Keratinocyte (primary cell): ENCODE results near the gene KIF5A. TPM values are rescaled to one million over a fixed set of nuclear protein-coding genes. Genes with fewer than 3 reads are reported as not detected.

Experiments
- DNase-seq: peaks from one replicate; pipeline ENCODE4 v3.0.0-alpha.2; 2011; ENCODE audit warnings: low read depth, missing footprints, low spot score
- FAIRE-seq: peaks from 2 replicates; lab custom pipeline; 2011; peaks lifted over from hg19 to GRCh38; lab: Jason Lieb, UNC
- H2AFZ ChIP-seq: 2 replicates; pipeline ENCODE4 v1.6.0; 2012; ENCODE audit warnings: low read length, control low read depth, inconsistent platforms; ENCODE audit not compliant: control insufficient read depth
- H3K27ac ChIP-seq: 2 replicates; pipeline ENCODE4 v1.5.1; 2011; ENCODE audit warnings: low read length; ENCODE audit not compliant: control insufficient read depth, insufficient read depth
- H3K27me3 ChIP-seq: 3 replicates; pipeline ENCODE4 v1.6.0; 2011; ENCODE audit warnings: low read length; ENCODE audit not compliant: control insufficient read depth, insufficient read depth; ENCODE audit errors: extremely low read depth
- H3K36me3 ChIP-seq, 2 experiments: 2 replicates in 1 of 2; 3 replicates in 1 of 2; pipeline ENCODE4 v1.5.1; 2011; ENCODE audit warnings: low read length in 2 of 2, mild to moderate bottlenecking in 1 of 2; ENCODE audit not compliant: control insufficient read depth in 2 of 2, insufficient read depth in 2 of 2; ENCODE audit errors: extremely low read depth in 1 of 2
- H3K4me1 ChIP-seq: 3 replicates; pipeline ENCODE4 v1.5.1; 2011; ENCODE audit warnings: low read length; ENCODE audit not compliant: control insufficient read depth, insufficient read depth; ENCODE audit errors: extremely low read depth
- H3K4me2 ChIP-seq: 3 replicates; pipeline ENCODE4 v1.6.0; 2011; ENCODE audit warnings: low read depth, low read length; ENCODE audit not compliant: control insufficient read depth, insufficient read depth; ENCODE audit errors: extremely low read depth
- H3K4me3 ChIP-seq, 3 experiments: fragments of 200-600 bp in 1 of 3; sonication (generic) in 1 of 3; 2 replicates in 2 of 3; 3 replicates in 1 of 3; pipeline ENCODE4 v1.5.1; 2011 to 2016; ENCODE audit warnings: low read length in 3 of 3, mild to moderate bottlenecking in 3 of 3, control low read depth in 2 of 3, inconsistent platforms in 1 of 3, low read depth in 1 of 3, mixed read lengths in 1 of 3, mixed run types in 1 of 3, moderate library complexity in 1 of 3; ENCODE audit not compliant: control insufficient read depth in 2 of 3, insufficient read depth in 2 of 3; ENCODE audit errors: extremely low read depth in 1 of 3
- H3K79me2 ChIP-seq: 2 replicates; pipeline ENCODE4 v1.6.0; 2012; ENCODE audit warnings: low read length; ENCODE audit not compliant: control insufficient read depth, insufficient read depth
- H3K9ac ChIP-seq: 3 replicates; pipeline ENCODE4 v1.6.0; 2011; ENCODE audit warnings: low read length; ENCODE audit not compliant: control insufficient read depth, insufficient read depth; ENCODE audit errors: extremely low read depth
- H3K9me1 ChIP-seq: 3 replicates; pipeline ENCODE4 v1.6.0; 2011; ENCODE audit warnings: low read length; ENCODE audit not compliant: control insufficient read depth, insufficient read depth; ENCODE audit errors: extremely low read depth
- H3K9me3 ChIP-seq: 2 replicates; pipeline ENCODE4 v1.5.1; 2012; ENCODE audit warnings: low read depth, low read length; ENCODE audit not compliant: control insufficient read depth
- H4K20me1 ChIP-seq: 3 replicates; pipeline ENCODE4 v1.6.0; 2011; ENCODE audit warnings: low read length; ENCODE audit not compliant: control insufficient read depth, insufficient read depth; ENCODE audit errors: extremely low read depth
- EZH2 ChIP-seq: IDR thresholded peaks from one replicate; pipeline ENCODE4 v1.6.1; 2012; ENCODE audit warnings: inconsistent platforms, mild to moderate bottlenecking, low read length, moderate library complexity
- dilution Hi-C: fragments of 300-500 bp; cut with MboI; formaldehyde crosslinking; loops from one replicate; pipeline ENCODE4 v1.7.0; 2020; ENCODE audit warnings: low sequenced_read_pairs; ENCODE audit not compliant: extremely low pct_ligation_motif_present
- polyA plus RNA-seq, 5 experiments: library from polyadenylated mRNA; depleted of rRNA in 3 of 5; stranded (reverse) in 3 of 5; stranded (forward) in 1 of 5; unstranded in 1 of 5; fragments of >200 nt; gene quantifications; 1 replicate in 1 of 5; 2 replicates in 3 of 5; 3 replicates in 1 of 5; pipeline versions ENCODE4 v1.2.1 to v1.2.3, GENCODE V29; 2011 to 2012; ENCODE audit warnings: missing spikeins in 2 of 5, low read depth in 1 of 5, low replicate concordance in 1 of 5
- TF ChIP-seq, protein P1 (sequence below), 3 experiments: IDR thresholded peaks in 1 of 3; conservative IDR thresholded peaks in 1 of 3; optimal IDR thresholded peaks in 1 of 3; 2 replicates in 2 of 3; 3 replicates in 1 of 3; pipeline versions ENCODE3 to v1.5.1; 2011; ENCODE audit warnings: low read length in 3 of 3, mild to moderate bottlenecking in 3 of 3, moderate library complexity in 2 of 3, control low read depth in 1 of 3, inconsistent platforms in 1 of 3; ENCODE audit not compliant: insufficient read depth in 2 of 3; ENCODE audit errors: extremely low read depth in 1 of 3

The KIF5A gene
- polyA plus RNA-seq, 1 donor (not counting 4 experiments of a cell fraction or from before 2014, with no cell fraction given) = 0.05 TPM

DNA sequence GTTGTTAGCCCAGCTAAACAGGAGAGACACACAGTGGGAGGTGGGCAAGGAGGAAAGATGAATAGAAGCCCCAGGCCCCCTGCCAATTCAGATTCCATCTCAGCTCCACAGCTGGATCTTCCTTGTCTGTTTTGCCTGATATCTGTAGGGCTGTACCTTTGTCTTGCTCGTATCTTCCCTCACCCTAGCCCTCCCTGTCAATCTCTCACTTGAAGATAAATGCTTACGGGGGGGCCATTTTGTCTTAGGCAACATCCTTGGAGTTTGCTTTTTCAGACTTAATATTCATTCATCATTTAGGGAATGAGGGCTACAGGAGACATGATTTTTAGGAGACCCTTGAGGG lies 2.4 kb downstream of the KIF5A start:
- no peak for TF ChIP-seq EZH2
- TF ChIP-seq, protein P1, sequence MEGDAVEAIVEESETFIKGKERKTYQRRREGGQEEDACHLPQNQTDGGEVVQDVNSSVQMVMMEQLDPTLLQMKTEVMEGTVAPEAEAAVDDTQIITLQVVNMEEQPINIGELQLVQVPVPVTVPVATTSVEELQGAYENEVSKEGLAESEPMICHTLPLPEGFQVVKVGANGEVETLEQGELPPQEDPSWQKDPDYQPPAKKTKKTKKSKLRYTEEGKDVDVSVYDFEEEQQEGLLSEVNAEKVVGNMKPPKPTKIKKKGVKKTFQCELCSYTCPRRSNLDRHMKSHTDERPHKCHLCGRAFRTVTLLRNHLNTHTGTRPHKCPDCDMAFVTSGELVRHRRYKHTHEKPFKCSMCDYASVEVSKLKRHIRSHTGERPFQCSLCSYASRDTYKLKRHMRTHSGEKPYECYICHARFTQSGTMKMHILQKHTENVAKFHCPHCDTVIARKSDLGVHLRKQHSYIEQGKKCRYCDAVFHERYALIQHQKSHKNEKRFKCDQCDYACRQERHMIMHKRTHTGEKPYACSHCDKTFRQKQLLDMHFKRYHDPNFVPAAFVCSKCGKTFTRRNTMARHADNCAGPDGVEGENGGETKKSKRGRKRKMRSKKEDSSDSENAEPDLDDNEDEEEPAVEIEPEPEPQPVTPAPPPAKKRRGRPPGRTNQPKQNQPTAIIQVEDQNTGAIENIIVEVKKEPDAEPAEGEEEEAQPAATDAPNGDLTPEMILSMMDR (optimal IDR thresholded peaks at IDR 0.05 in 1 of 3, IDR thresholded peaks at IDR 0.05 in 1 of 3, conservative IDR thresholded peaks at IDR 0.05 in 1 of 3; ENCODE audit: extremely low read depth in 1 of 3, insufficient read depth in 2 of 3, low read length in 3 of 3) = no peak
- Histone ChIP-seq H2AFZ (no peak overlapping the region), H3K9me1 (no peaks in the 10 kb centered on the region), H3K4me3 (no peak overlapping the region), H3K27me3 (peaks cover 26% of the 10 kb centered on the region), H3K27ac (no peak overlapping the region), H3K9me3 (no peaks in the 10 kb centered on the region), H3K9ac (no peak overlapping the region), H3K4me2 (no peak overlapping the region), H4K20me1 (no peaks in the 10 kb centered on the region), H3K36me3 (no peaks in the 10 kb centered on the region), H3K4me1 (peaks cover 3% of the 10 kb centered on the region), H3K79me2 (no peaks in the 10 kb centered on the region)
- no peak for FAIRE-seq
- dilution Hi-C loops = no loop called here
- DNase-seq = no peak

DNA sequence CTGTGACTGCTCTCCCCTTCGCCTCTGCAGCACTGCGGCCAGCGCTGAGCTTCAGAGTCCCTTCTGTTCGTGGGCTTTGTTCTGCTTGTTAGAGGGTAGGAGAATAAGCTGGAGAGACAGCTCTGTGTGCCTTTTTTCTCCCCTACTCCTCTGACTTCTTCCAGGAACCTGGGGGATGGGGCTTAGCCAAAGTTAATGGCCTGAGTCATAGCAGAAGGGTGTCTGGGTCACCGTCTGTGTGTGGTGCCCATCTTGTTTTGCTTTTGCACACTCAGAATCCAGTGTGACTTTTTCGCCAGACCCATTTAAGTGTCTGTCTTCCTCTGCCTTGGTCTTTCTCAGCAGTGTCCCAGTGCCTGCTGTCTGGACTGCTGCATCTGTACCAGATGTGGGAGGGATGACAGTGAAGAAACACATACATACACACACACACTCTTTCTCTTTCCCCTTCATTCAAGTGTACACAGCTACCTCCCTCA lies 3.0 kb downstream of the KIF5A start:
- Histone ChIP-seq H3K9ac (no peak overlapping the region), H3K4me2 (no peak overlapping the region), H3K4me3 (no peak overlapping the region), H3K9me1 (no peaks in the 10 kb centered on the region), H3K36me3 (no peaks in the 10 kb centered on the region), H3K27ac (no peak overlapping the region), H4K20me1 (no peaks in the 10 kb centered on the region), H3K27me3 (peaks cover 26% of the 10 kb centered on the region), H3K9me3 (no peaks in the 10 kb centered on the region), H2AFZ (no peak overlapping the region), H3K4me1 (no peaks in the 10 kb centered on the region), H3K79me2 (no peaks in the 10 kb centered on the region)
- TF ChIP-seq, protein P1 (optimal IDR thresholded peaks at IDR 0.05 in 1 of 3, IDR thresholded peaks at IDR 0.05 in 1 of 3, conservative IDR thresholded peaks at IDR 0.05 in 1 of 3; ENCODE audit: extremely low read depth in 1 of 3, insufficient read depth in 2 of 3, low read length in 3 of 3) = no peak
- TF ChIP-seq EZH2 = no peak
- FAIRE-seq (no peak), DNase-seq (no peak)
- dilution Hi-C loops = no loop called here
